Measurements from ENCODE around the gene CARHSP1. TPM values are rescaled to one million over a fixed set of nuclear protein-coding genes. Genes with fewer than 3 reads are reported as not detected.

Gene CARHSP1
- total and polyA plus RNA-seq, 2 of the 8 experiments (the other 6 are each of a cell fraction or from before 2014, with no cell fraction given): 292 to 300 TPM

DNA sequence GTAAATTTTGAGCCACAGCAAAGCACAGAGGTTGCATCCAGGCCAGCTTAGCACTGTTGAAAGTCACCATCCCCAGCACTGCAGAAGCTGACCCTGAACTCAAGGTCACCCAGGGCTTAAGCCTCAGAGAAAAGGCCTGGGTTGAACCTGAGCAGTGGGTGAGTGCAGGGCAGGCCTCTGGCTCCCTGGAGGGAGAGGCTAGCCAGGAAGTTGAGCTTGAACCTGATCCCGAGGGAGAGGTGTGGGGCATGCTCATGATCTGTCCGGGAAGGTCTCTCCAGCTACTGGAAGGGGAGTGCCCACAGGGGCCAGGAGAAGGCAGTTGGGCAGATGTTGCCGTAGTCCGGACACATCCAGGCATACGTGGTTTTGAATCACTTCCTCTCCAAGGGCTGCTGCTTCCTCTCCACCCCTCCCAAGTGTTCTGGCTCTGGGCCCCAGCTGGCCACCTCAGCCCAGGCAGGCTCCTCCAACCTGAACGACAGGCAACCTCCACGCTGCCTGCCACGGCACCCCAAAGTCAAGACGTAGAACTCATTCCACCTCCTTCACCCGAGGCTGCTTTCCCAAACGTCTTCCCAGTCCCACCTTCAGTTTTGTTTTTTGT is 18.4 kb downstream of the CARHSP1 start:
- ChIA-PET CTCF (ENCODE audit: partially characterized antibody) (interaction anchor here (0.6 to 8.8 kb wide), 7 partner anchors 10 to 41 kb away, joined by 3 to 90 read pairs (median 4); partner anchors contain the start of gene CARHSP1), POLR2A (ENCODE audit: partially characterized antibody) (interaction anchor here (1.0 to 24.4 kb wide), 3 partner anchors 19 to 32 kb away, joined by 4 to 456 read pairs (median 25); partner anchors contain the start of genes CARHSP1 and LITAFD)
- no peak overlapping the region for H2BK5ac ChIP-seq (ENCODE audit: low read depth, low read length)
- peaks cover 0 to 9% of the 10 kb centered on the region in 2 experiments; a peak in 2 of 4 replicates for H3K79me2 ChIP-seq (ENCODE audit: control insufficient read depth in 1 of 2, insufficient read depth in 2 of 2, low read length in 2 of 2)
- peaks cover 14 to 75% (median 27%) of the 10 kb centered on the region in 4 experiments; a peak in 7 of 8 replicates for H3K36me3 ChIP-seq (ENCODE audit: control insufficient read depth in 2 of 4, insufficient read depth in 4 of 4, low read length in 3 of 4)
- no peaks in the 10 kb centered on the region for H3K27me3 ChIP-seq (replicated peaks in 1 of 4; ENCODE audit: control insufficient read depth in 3 of 4, extremely low read depth in 1 of 4, insufficient read depth in 3 of 4, low read length in 3 of 4)
- H3K9me3 ChIP-seq (ENCODE audit: insufficient read depth in 2 of 2, low read depth in 1 of 2, low read length in 1 of 2): no peaks in the 10 kb centered on the region
- no peak overlapping the region for H4K8ac ChIP-seq (ENCODE audit: extremely low read depth, insufficient read depth, low read length)
- no peak overlapping the region for H3K56ac ChIP-seq (replicated peaks; ENCODE audit: insufficient read length, low read depth, low read length)
- H2BK12ac ChIP-seq (ENCODE audit: low read depth, low read length): no peak overlapping the region
- no peak overlapping the region for H3K4me3 ChIP-seq (ENCODE audit: extremely low read depth in 1 of 4, insufficient read depth in 2 of 4, low read depth in 3 of 4, low read length in 4 of 4)
- H2BK20ac ChIP-seq (ENCODE audit: low read length): no peak overlapping the region
- WGBS, 2 experiments (ENCODE audit: extremely low coverage in 1 of 2, insufficient coverage in 1 of 2, insufficient read length in 1 of 2, insufficient replicate concordance in 2 of 2, low coverage in 1 of 2, low lambda C conversion rate in 2 of 2, missing lambda C conversion rate in 1 of 2): 93% methylated on average over 11 of the region's 11 CpGs; no CpG with 5 or more reads in 1 of the 2 experiments
- H2AFZ ChIP-seq (ENCODE audit: low read length): no peak overlapping the region
- H2BK120ac ChIP-seq (replicated peaks; ENCODE audit: low read depth, low read length): no peak overlapping the region
- no peak overlapping the region for H3K27ac ChIP-seq (ENCODE audit: low read depth, low read length)
- H3K4me1 ChIP-seq (replicated peaks in 1 of 4; ENCODE audit: control insufficient read depth in 3 of 4, insufficient read depth in 4 of 4, low read length in 3 of 4): peaks cover 0 to 19% (median 9%) of the 10 kb centered on the region in 4 experiments; a peak in 6 of 7 replicates
- no peak overlapping the region for H3K18ac ChIP-seq (ENCODE audit: extremely low read depth, low read length)
- H2BK15ac ChIP-seq (ENCODE audit: low read length): no peak overlapping the region
- no peak for DNase-seq (ENCODE audit: low read depth in 1 of 2, low spot score in 2 of 2)
- H3K9ac ChIP-seq (replicated peaks in 1 of 4; ENCODE audit: extremely low read depth in 1 of 4, low read depth in 3 of 4, low read length in 3 of 4): no peak overlapping the region
- H3K4me2 ChIP-seq (ENCODE audit: insufficient read depth in 1 of 2, low read depth in 2 of 2, low read length in 2 of 2): no peak overlapping the region
- H3K23ac ChIP-seq (ENCODE audit: insufficient read length): no peak overlapping the region
- FAIRE-seq: no peak
- no peak overlapping the region for H4K91ac ChIP-seq (replicated peaks; ENCODE audit: insufficient read length, low read length)
- H3K14ac ChIP-seq (ENCODE audit: insufficient read length): no peak overlapping the region
- peaks cover 7% of the 10 kb centered on the region for H3K79me1 ChIP-seq (ENCODE audit: low read depth, low read length)
- H2AK5ac ChIP-seq (ENCODE audit: low read depth, low read length): no peak overlapping the region
- H4K20me1 ChIP-seq (replicated peaks in 1 of 2; ENCODE audit: control insufficient read depth in 1 of 2, insufficient read depth in 2 of 2, low read length in 2 of 2): peaks cover 16 to 24% of the 10 kb centered on the region in 2 experiments
- no peaks in the 10 kb centered on the region for H3K23me2 ChIP-seq (ENCODE audit: low read depth, low read length)
- TF ChIP-seq TAF1 (IDR thresholded peaks at IDR 0.05; ENCODE audit: low read depth, low read length): no peak
- peak; percentile 47 to 62; a peak in 1 of 3 replicates for TF ChIP-seq POLR2A (IDR thresholded peaks at IDR 0.05; ENCODE audit: control extremely low read depth in 1 of 2, low read depth in 2 of 2, low read length in 2 of 2)
- peak; percentile 83 for TF ChIP-seq POLR2AphosphoS5 (IDR thresholded peaks at IDR 0.05; ENCODE audit: low read depth, low read length)
- H4K5ac ChIP-seq (ENCODE audit: insufficient read length, low read depth, low read length): no peak overlapping the region
- no peak overlapping the region for H3K4ac ChIP-seq (replicated peaks; ENCODE audit: insufficient read length, low read depth, low read length)
